ENCODE data around the gene MPRIP. TPM values are rescaled to one million over a fixed set of nuclear protein-coding genes. Genes with fewer than 3 reads are reported as not detected.

Gene MPRIP
- total RNA-seq, 1 experiment from 2014 or later = 132 TPM

GRCh38 chr17:17043461-17044271, 1.4 kb downstream of the MPRIP start:
- H3K9me3 Mint-ChIP-seq = peaks cover 0 to 3% of the 10 kb centered on the region in 2 experiments; a peak in 1 of 5 replicates
- Histone ChIP-seq H2BK5ac (ENCODE audit: insufficient read length, low read length) (no peak overlapping the region), H3K27me3 (ENCODE audit: insufficient read depth, low read length) (no peaks in the 10 kb centered on the region), H2BK120ac (ENCODE audit: low read depth, low read length, poor library complexity, severe bottlenecking) (no peak overlapping the region), H3K27ac (ENCODE audit: insufficient read length, low read depth, low read length) (no peak overlapping the region), H4K5ac (ENCODE audit: insufficient read length, low read depth, low read length) (no peak overlapping the region), H3K9me3 (ENCODE audit: control insufficient read depth, low read depth, low read length) (no peaks in the 10 kb centered on the region), H2BK20ac (ENCODE audit: low read depth, low read length, poor library complexity, severe bottlenecking) (no peak overlapping the region), H3K79me2 (ENCODE audit: insufficient read depth, low read length) (peaks cover 15% of the 10 kb centered on the region; the same call in 1 of the 2 replicates), H3K14ac (ENCODE audit: insufficient read depth, low read length) (no peak overlapping the region; the same call in 1 of the 2 replicates), H4K91ac (ENCODE audit: insufficient read length, low read depth, low read length) (no peak overlapping the region), H4K8ac (replicated peaks; ENCODE audit: insufficient read length, low read depth, low read length) (no peak overlapping the region), H4K20me1 (ENCODE audit: control insufficient read depth, insufficient read depth, insufficient read length) (no peaks in the 10 kb centered on the region), H3K4me1 (ENCODE audit: insufficient read depth, low read length) (peaks cover 5% of the 10 kb centered on the region; the same call in 1 of the 2 replicates), H3K9ac (ENCODE audit: extremely low read depth, insufficient read length, low read length) (peak overlapping the region; percentile 67), H3K4me2 (ENCODE audit: insufficient read depth, insufficient read length, low read length) (peak overlapping the region; percentile 67), H3K56ac (ENCODE audit: insufficient read length, low read depth, low read length) (no peak overlapping the region), H3K23ac (ENCODE audit: insufficient read length, low read depth, low read length) (no peak overlapping the region), H2BK12ac (ENCODE audit: insufficient read length, low read depth, low read length) (no peak overlapping the region), H3K79me1 (ENCODE audit: insufficient read depth, low read depth, low read length, poor library complexity, severe bottlenecking) (peaks cover 6% of the 10 kb centered on the region), H2BK15ac (ENCODE audit: low read depth, low read length) (no peak overlapping the region), H2AK5ac (ENCODE audit: insufficient read length, low read length) (no peak overlapping the region), H3T11ph (ENCODE audit: low read length) (no peak overlapping the region), H2AFZ (ENCODE audit: low read length) (no peak overlapping the region), H3K23me2 (ENCODE audit: insufficient read length, low read depth, low read length, poor library complexity, severe bottlenecking) (peaks cover 11% of the 10 kb centered on the region), H3K18ac (ENCODE audit: insufficient read length, low read depth, low read length) (no peak overlapping the region), H3K4ac (ENCODE audit: low read depth, low read length) (no peak overlapping the region)
- peaks cover 32 to 42% of the 10 kb centered on the region in 2 experiments for H3K4me1 Mint-ChIP-seq
- H3K4me3 Mint-ChIP-seq = peak overlapping the region; percentile 88 to 96
- peaks cover 13% of the 10 kb centered on the region for H3K27me3 Mint-ChIP-seq (ENCODE audit: low read depth)
- TF ChIP-seq, protein P1, sequence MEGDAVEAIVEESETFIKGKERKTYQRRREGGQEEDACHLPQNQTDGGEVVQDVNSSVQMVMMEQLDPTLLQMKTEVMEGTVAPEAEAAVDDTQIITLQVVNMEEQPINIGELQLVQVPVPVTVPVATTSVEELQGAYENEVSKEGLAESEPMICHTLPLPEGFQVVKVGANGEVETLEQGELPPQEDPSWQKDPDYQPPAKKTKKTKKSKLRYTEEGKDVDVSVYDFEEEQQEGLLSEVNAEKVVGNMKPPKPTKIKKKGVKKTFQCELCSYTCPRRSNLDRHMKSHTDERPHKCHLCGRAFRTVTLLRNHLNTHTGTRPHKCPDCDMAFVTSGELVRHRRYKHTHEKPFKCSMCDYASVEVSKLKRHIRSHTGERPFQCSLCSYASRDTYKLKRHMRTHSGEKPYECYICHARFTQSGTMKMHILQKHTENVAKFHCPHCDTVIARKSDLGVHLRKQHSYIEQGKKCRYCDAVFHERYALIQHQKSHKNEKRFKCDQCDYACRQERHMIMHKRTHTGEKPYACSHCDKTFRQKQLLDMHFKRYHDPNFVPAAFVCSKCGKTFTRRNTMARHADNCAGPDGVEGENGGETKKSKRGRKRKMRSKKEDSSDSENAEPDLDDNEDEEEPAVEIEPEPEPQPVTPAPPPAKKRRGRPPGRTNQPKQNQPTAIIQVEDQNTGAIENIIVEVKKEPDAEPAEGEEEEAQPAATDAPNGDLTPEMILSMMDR (conservative IDR thresholded peaks at IDR 0.05) = no peak
- no CpG with 5 or more reads among the region's 19 CpGs for WGBS (ENCODE audit: extremely low coverage, insufficient read length, low lambda C conversion rate)
- peaks cover 4 to 7% (median 7%) of the 10 kb centered on the region in 3 experiments; a peak in 5 of 7 replicates for H3K36me3 Mint-ChIP-seq (ENCODE audit: insufficient read depth in 1 of 3, low read depth in 3 of 3)
- peak; percentile 37 for DNase-seq
- peak overlapping the region in 2 of 3 experiments; percentile 75 to 77; a peak in 2 of 7 replicates for H3K27ac Mint-ChIP-seq

All from H9 (cell line).